ENCODE results near the gene SRSF9.
"Not testable (repeated sequence)": the region's sequence is repeated elsewhere in the genome, so short reads cannot be mapped to it uniquely, and the experiment has no call there.

The SRSF9 gene

GRCh38 chr12:120457133-120457532 is 12.4 kb downstream of the SRSF9 start:
- TF ChIP-seq ZFX (IDR thresholded peaks at IDR 0.05) (no peak), CTCF (conservative IDR thresholded peaks at IDR 0.05) (peak; percentile 35)

GRCh38 chr12:120455302-120455701 is 14.2 kb downstream of the SRSF9 start:
- TF ChIP-seq ZFX (IDR thresholded peaks at IDR 0.05) = no peak
- TF ChIP-seq CTCF (conservative IDR thresholded peaks at IDR 0.05) = no peak

More at GRCh38 chr12:120457133-120457532, 12.4 kb downstream of the SRSF9 start:
- H3K27ac ChIP-seq = no peak overlapping the region

GRCh38 chr12:120453977-120454376 is 15.6 kb downstream of the SRSF9 start:
- H3K27ac ChIP-seq = no peak overlapping the region

More at GRCh38 chr12:120455302-120455701, 14.2 kb downstream of the SRSF9 start:
- peak overlapping the region; percentile 12; the same call in 1 of the 2 replicates for H3K27ac ChIP-seq

GRCh38 chr12:120453060-120453750 is 16.3 kb downstream of the SRSF9 start:
- H3K27ac ChIP-seq = no peak overlapping the region
- no peak for TF ChIP-seq CTCF (conservative IDR thresholded peaks at IDR 0.05)
- no peak for TF ChIP-seq ZFX (IDR thresholded peaks at IDR 0.05)

More at GRCh38 chr12:120453977-120454376, 15.6 kb downstream of the SRSF9 start:
- TF ChIP-seq ZFX (IDR thresholded peaks at IDR 0.05) (no peak), CTCF (conservative IDR thresholded peaks at IDR 0.05) (peak; percentile 84)

- H3K27ac ChIP-seq = not testable (repeated sequence)
Observed at GRCh38 chr12:120452524-120452923, 17.0 kb downstream of the SRSF9 start.

- no peak overlapping the region for H3K27ac ChIP-seq
- no peak for TF ChIP-seq ZFX (IDR thresholded peaks at IDR 0.05)
- TF ChIP-seq CTCF (conservative IDR thresholded peaks at IDR 0.05) = no peak
Observed at GRCh38 chr12:120447992-120448391, 21.6 kb downstream of the SRSF9 start.

- H3K27ac ChIP-seq = peak overlapping the region; percentile 79
Observed at GRCh38 chr12:120446844-120447178, 22.7 kb downstream of the SRSF9 start.

GRCh38 chr12:120445911-120446843 is 23.4 kb downstream of the SRSF9 start, which contains the start of the genes GATC and TRIAP1:
Gene GATC, plus strand, starts transcription at chr12:120446444. Its CDS starts 37 bp downstream, at chr12:120446481.
Gene TRIAP1, minus strand, starts transcription at chr12:120446384. Its CDS starts 12 bp downstream, at chr12:120446372.
- peak within 1 kb of the TSS; percentile 79 for H3K27ac ChIP-seq
- TF ChIP-seq CTCF (conservative IDR thresholded peaks at IDR 0.05) = no peak
- TF ChIP-seq ZFX (IDR thresholded peaks at IDR 0.05) = peak; percentile 70; the same call in 1 of the 2 replicates

Measured in C4-2B (cell line).